RWPE2 (cell line): Measurements from ENCODE around the gene TREM1.

ENCODE experiments used
- ATAC-seq: fragments of 200-7000 bp; cut with Tn5 transposase; 3 replicates; pipeline ENCODE4 v1.9.1; 2021; ENCODE audit warnings: low read depth
- DNase-seq: peaks from one replicate; pipeline ENCODE4 v3.0.0-alpha.2; 2020; ENCODE audit warnings: low spot score
- H3K27ac ChIP-seq: fragments of 450-650 bp; 2 replicates; pipeline ENCODE4 v1.5.1; 2017; ENCODE audit warnings: mild to moderate bottlenecking; ENCODE audit not compliant: poor library complexity, severe bottlenecking
- H3K27me3 ChIP-seq: fragments of 250-450 bp; sonication (Bioruptor Pico); 2 replicates; pipeline ENCODE4 v1.5.1; 2021; ENCODE audit warnings: mild to moderate bottlenecking, moderate library complexity; ENCODE audit not compliant: insufficient read depth, poor library complexity, severe bottlenecking
- H3K36me3 ChIP-seq: fragments of 250-450 bp; sonication (Bioruptor Pico); 2 replicates; pipeline ENCODE4 v1.5.1; 2020; ENCODE audit warnings: low read depth, mild to moderate bottlenecking, moderate library complexity
- H3K4me1 ChIP-seq: fragments of 250-450 bp; sonication (Bioruptor Pico); 2 replicates; pipeline ENCODE4 v1.5.1; 2021; ENCODE audit warnings: mild to moderate bottlenecking, moderate library complexity; ENCODE audit not compliant: insufficient read depth, poor library complexity, severe bottlenecking
- H3K4me3 ChIP-seq: fragments of 250-450 bp; sonication (Bioruptor Pico); 2 replicates; pipeline ENCODE4 v1.5.1; 2021; ENCODE audit warnings: mild to moderate bottlenecking, moderate library complexity; ENCODE audit not compliant: severe bottlenecking
- H3K9me3 ChIP-seq: fragments of 250-450 bp; sonication (Bioruptor Pico); 2 replicates; pipeline ENCODE4 v1.5.1; 2021; ENCODE audit warnings: mild to moderate bottlenecking, moderate library complexity; ENCODE audit not compliant: severe bottlenecking
- CTCF ChIP-seq: fragments of 450-650 bp; IDR thresholded peaks from one replicate; pipeline ENCODE4 v1.5.1; 2017; ENCODE audit warnings: mild to moderate bottlenecking, moderate library complexity; ENCODE audit not compliant: poor library complexity, severe bottlenecking

TREM1 gene

GRCh38 chr6:41236276-41236675, 50.2 kb downstream of the TREM1 start:
- no peaks in the 10 kb centered on the region for H3K36me3 ChIP-seq
- DNase-seq (no peak), ATAC-seq (no peak)
- no peak for TF ChIP-seq CTCF
- H3K27ac ChIP-seq, result no peak overlapping the region
- H3K9me3 ChIP-seq, result no peaks in the 10 kb centered on the region
- no peaks in the 10 kb centered on the region for H3K4me1 ChIP-seq
- no peak overlapping the region for H3K4me3 ChIP-seq
- peaks cover 70% of the 10 kb centered on the region for H3K27me3 ChIP-seq

- Histone ChIP-seq H3K4me1 (no peaks in the 10 kb centered on the region), H3K36me3 (no peaks in the 10 kb centered on the region), H3K9me3 (no peaks in the 10 kb centered on the region), H3K27me3 (peaks cover 33% of the 10 kb centered on the region), H3K27ac (no peak overlapping the region), H3K4me3 (no peak overlapping the region)
- no peak for TF ChIP-seq CTCF
- ATAC-seq (no peak), DNase-seq (no peak)
These were observed 53.8 kb downstream of the TREM1 start for GRCh38 chr6:41232667-41233066.

GRCh38 chr6:41231246-41231645, 55.2 kb downstream of the TREM1 start:
- H3K4me1 ChIP-seq, result no peaks in the 10 kb centered on the region

GRCh38 chr6:41229721-41230120, 56.8 kb downstream of the TREM1 start:
- peaks cover 34% of the 10 kb centered on the region for H3K27me3 ChIP-seq
- DNase-seq (no peak), ATAC-seq (no peak)
- H3K27ac ChIP-seq, result no peak overlapping the region
- H3K36me3 ChIP-seq, result no peaks in the 10 kb centered on the region
- no peaks in the 10 kb centered on the region for H3K4me1 ChIP-seq
- H3K9me3 ChIP-seq, result no peaks in the 10 kb centered on the region
- no peak for TF ChIP-seq CTCF
- H3K4me3 ChIP-seq, result no peak overlapping the region

More at GRCh38 chr6:41231246-41231645, 55.2 kb downstream of the TREM1 start:
- Histone ChIP-seq H3K27me3 (peaks cover 36% of the 10 kb centered on the region), H3K4me3 (no peak overlapping the region), H3K36me3 (no peaks in the 10 kb centered on the region), H3K9me3 (no peaks in the 10 kb centered on the region), H3K27ac (no peak overlapping the region)
- TF ChIP-seq CTCF, result no peak
- DNase-seq, result no peak
- no peak for ATAC-seq

GRCh38 chr6:41228616-41229015, 57.9 kb downstream of the TREM1 start:
- TF ChIP-seq CTCF, result no peak
- ATAC-seq, result no peak
- no peaks in the 10 kb centered on the region for H3K9me3 ChIP-seq

More at GRCh38 chr6:41228616-41229015, 57.9 kb downstream of the TREM1 start:
- Histone ChIP-seq H3K4me1 (no peaks in the 10 kb centered on the region), H3K27me3 (peaks cover 32% of the 10 kb centered on the region), H3K27ac (no peak overlapping the region), H3K4me3 (no peak overlapping the region), H3K36me3 (no peaks in the 10 kb centered on the region)
- DNase-seq, result no peak
